Upper lobe of left lung (tissue), 6 donors: Measurements from ENCODE around the gene PTPN18. TPM values are rescaled to one million over a fixed set of nuclear protein-coding genes. Genes with fewer than 3 reads are reported as not detected.
A peak's percentile ranks its signal among the peaks of the same experiment; 100 is the strongest.

Experiments used
- ATAC-seq, 2 donors: fragments of 200-7000 bp; cut with Tn5 transposase; one replicate each; pipeline ENCODE4 v1.9.1; 2022; ENCODE audit warnings: mild to moderate bottlenecking in 2 of 2, moderate library complexity in 2 of 2; ENCODE audit not compliant: low FRiP score in 2 of 2
- DNase-seq, 2 donors: peaks; one replicate each; pipeline ENCODE4 v3.0.0-alpha.2; 2019 to 2020
- H3K27ac ChIP-seq, 4 donors: fragments of 200-600 bp; sonication (generic); one replicate each; pipeline ENCODE4 v1.5.1; 2016 to 2019
- H3K27me3 ChIP-seq, 4 donors: fragments of 200-600 bp; sonication (generic); one replicate each; pipeline ENCODE4 v1.5.1; 2017 to 2019
- H3K36me3 ChIP-seq, 4 donors: fragments of 200-600 bp; sonication (generic); one replicate each; pipeline ENCODE4 v1.5.1; 2016 to 2019
- H3K4me1 ChIP-seq, 4 donors: fragments of 200-600 bp; sonication (generic); one replicate each; pipeline ENCODE4 v1.5.1; 2018 to 2019
- H3K4me3 ChIP-seq, 4 donors: fragments of 200-600 bp; sonication (generic); one replicate each; pipeline ENCODE4 v1.5.1; 2017 to 2019; ENCODE audit warnings: mild to moderate bottlenecking in 2 of 4, moderate library complexity in 1 of 4
- H3K9me3 ChIP-seq, 4 donors: fragments of 200-600 bp; sonication (generic); one replicate each; pipeline ENCODE4 v1.5.1; 2018 to 2019
- EP300 ChIP-seq, 4 donors: sonication (generic); formaldehyde crosslinking; IDR thresholded peaks; one replicate each; pipeline ENCODE4 v1.5.1; 2017; ENCODE audit warnings: antibody characterized with exemption in 4 of 4, control low read depth in 2 of 4
- POLR2A ChIP-seq, 4 donors: fragments of 450-650 bp; IDR thresholded peaks; one replicate each; pipeline ENCODE4 v1.5.1; 2016 to 2017; ENCODE audit warnings: antibody characterized with exemption in 4 of 4, mild to moderate bottlenecking in 2 of 4
- POLR2AphosphoS5 ChIP-seq, 2 donors: sonication (generic); formaldehyde crosslinking; IDR thresholded peaks; one replicate each; pipeline ENCODE4 v1.5.1; 2017; ENCODE audit warnings: antibody characterized with exemption in 2 of 2
- WGBS, 2 donors: methylation state at CpG; one replicate each; pipeline ENCODE4 v1.1.5; 2017 to 2018; 5-methylcytosine and 5-hydroxymethylcytosine counted together
- total RNA-seq, 6 donors: library from RNA; depleted of rRNA in 4 of 6; stranded (reverse); fragments of >200 nt in 4 of 6; gene quantifications; one replicate each; pipeline versions ENCODE4 v1.1.0 to v1.2.1, GENCODE V29; 2016 to 2021
- TF ChIP-seq, protein P1 (sequence below), 6 experiments: fragments of 450-650 bp in 4 of 6; fragments of 200-600 bp in 2 of 6; sonication (generic) in 2 of 6; IDR thresholded peaks; one replicate each; pipeline ENCODE4 v1.5.1; 2016 to 2019; ENCODE audit warnings: antibody characterized with exemption in 6 of 6
- donor health status: DM: no; HTN: no; CAD: no; lungs with moderate emphysema.
- donor health status: DM: no; HTN: yes; CAD: no; lungs with severe emphysema.

The PTPN18 gene
- total RNA-seq, 6 donors from 2014 or later = 59.0 to 156 (median 89.4) TPM

DNA sequence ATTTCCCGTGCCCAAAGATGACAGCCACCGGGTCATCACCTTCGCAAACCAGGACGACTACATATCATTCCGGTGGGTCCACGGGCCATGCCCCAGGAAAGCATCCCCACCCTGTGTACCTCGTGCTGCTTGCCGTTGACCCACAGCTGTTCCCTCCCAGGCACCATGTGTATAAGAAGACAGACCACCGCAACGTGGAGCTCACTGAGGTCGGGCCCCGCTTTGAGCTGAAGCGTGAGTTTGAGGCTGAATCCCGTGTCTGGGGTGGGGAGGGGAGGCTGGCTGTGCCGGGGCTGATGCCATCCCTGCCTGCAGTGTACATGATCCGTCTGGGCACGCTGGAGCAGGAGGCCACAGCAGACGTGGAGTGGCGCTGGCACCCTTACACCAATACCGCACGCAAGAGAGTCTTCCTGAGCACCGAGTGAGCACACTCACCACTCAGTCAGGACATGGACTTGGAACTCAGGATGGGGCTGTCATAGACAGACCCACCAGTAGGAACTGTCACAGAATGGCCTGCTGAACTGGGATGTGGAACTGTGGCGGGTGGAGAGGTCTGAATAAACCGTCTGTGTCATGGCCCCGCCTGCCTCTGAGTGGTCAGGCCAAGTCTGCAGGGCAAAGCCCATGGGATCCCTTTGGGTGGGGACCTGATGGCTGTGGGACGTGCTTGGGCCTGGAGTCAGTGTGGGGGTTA is 9.7 kb upstream of the PTPN18 start:
- WGBS, 2 donors = 95% methylated on average over 18 to 26 of the region's 26 CpGs
- Histone ChIP-seq H3K27me3 (no peaks in the 10 kb centered on the region), H3K4me1 (peaks cover 15 to 20% (median 16%) of the 10 kb centered on the region in 4 donors), H3K27ac (no peak overlapping the region), H3K4me3 (no peak overlapping the region), H3K36me3 (peaks cover 20 to 49% (median 33%) of the 10 kb centered on the region in 4 donors), H3K9me3 (no peaks in the 10 kb centered on the region)
- DNase-seq (peak in 1 of 2 donors; percentile 52), ATAC-seq (no peak)
- TF ChIP-seq EP300 (IDR thresholded peaks at IDR 0.05) (no peak), POLR2AphosphoS5 (IDR thresholded peaks at IDR 0.05) (no peak), POLR2A (IDR thresholded peaks at IDR 0.05) (no peak)
- TF ChIP-seq, protein P1, sequence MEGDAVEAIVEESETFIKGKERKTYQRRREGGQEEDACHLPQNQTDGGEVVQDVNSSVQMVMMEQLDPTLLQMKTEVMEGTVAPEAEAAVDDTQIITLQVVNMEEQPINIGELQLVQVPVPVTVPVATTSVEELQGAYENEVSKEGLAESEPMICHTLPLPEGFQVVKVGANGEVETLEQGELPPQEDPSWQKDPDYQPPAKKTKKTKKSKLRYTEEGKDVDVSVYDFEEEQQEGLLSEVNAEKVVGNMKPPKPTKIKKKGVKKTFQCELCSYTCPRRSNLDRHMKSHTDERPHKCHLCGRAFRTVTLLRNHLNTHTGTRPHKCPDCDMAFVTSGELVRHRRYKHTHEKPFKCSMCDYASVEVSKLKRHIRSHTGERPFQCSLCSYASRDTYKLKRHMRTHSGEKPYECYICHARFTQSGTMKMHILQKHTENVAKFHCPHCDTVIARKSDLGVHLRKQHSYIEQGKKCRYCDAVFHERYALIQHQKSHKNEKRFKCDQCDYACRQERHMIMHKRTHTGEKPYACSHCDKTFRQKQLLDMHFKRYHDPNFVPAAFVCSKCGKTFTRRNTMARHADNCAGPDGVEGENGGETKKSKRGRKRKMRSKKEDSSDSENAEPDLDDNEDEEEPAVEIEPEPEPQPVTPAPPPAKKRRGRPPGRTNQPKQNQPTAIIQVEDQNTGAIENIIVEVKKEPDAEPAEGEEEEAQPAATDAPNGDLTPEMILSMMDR (IDR thresholded peaks at IDR 0.05) = no peak

DNA sequence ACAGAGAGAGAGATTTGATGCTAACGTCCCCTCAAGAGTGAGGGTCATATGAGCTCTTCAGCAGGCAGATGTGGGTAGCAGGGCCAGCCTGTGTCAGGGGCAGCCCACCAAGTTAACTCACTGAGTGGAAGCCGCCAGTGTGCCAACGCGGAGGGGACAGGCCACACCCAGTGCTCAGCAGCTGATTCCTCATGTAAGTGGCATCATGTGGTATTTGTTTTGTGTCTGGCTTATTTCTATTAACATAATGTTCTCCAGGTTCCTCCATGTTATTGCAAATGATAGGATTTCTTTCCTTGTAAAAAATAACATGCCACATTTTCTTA is 9.2 kb upstream of the PTPN18 start:
- WGBS, 2 donors = 69 to 82% methylated on average over 4 of the region's 4 CpGs
- no peaks in the 10 kb centered on the region for H3K9me3 ChIP-seq
- H3K27me3 ChIP-seq = no peaks in the 10 kb centered on the region
- no peak overlapping the region for H3K4me3 ChIP-seq
- DNase-seq = peak in 1 of 2 donors; percentile 16
- no peak overlapping the region for H3K27ac ChIP-seq
- ATAC-seq = no peak
- peaks cover 20 to 49% (median 33%) of the 10 kb centered on the region in 4 donors for H3K36me3 ChIP-seq
- peaks cover 10 to 16% (median 12%) of the 10 kb centered on the region in 4 donors for H3K4me1 ChIP-seq
- TF ChIP-seq, protein P1 (IDR thresholded peaks at IDR 0.05) = no peak
- TF ChIP-seq EP300 (IDR thresholded peaks at IDR 0.05) = no peak
- TF ChIP-seq POLR2A (IDR thresholded peaks at IDR 0.05) = no peak
- no peak for TF ChIP-seq POLR2AphosphoS5 (IDR thresholded peaks at IDR 0.05)

DNA sequence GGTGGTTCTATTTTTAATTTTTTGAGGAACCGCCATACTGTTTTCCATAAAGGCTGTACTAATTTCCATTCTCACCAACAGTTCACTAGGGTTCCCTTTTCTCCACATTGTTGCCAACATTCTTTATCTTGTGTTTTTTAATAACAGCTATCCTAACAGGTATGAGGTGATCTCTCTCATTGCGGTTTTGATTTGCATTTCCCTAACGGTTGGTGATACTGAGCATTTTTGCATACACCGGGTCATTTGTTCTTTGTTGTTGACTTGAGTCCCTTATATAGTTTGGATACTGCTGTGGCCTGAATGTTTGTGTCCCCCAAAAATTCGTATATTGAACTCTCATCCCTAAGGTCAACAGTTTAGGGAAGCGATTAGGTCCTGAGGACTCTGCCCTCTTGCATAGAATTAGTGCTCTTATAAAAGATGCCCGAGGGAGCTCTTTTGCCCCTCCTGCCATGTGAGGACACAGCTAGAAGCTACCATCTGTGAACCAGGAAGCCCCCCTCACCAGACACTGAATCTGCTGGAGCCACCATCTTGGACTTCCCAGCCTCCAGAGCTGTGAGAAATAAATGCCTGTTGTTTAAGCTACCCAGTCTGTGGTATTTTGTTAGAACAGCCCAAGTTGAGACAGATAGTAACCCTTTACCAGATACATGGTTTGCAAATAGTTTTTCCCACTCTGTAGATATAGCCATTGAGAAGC is 8.5 kb upstream of the PTPN18 start:
- DNase-seq (no peak), ATAC-seq (no peak)
- peaks cover 20 to 49% (median 33%) of the 10 kb centered on the region in 4 donors for H3K36me3 ChIP-seq
- H3K4me3 ChIP-seq = no peak overlapping the region
- TF ChIP-seq, protein P1 (IDR thresholded peaks at IDR 0.05) = no peak
- TF ChIP-seq POLR2A (IDR thresholded peaks at IDR 0.05) (no peak), POLR2AphosphoS5 (IDR thresholded peaks at IDR 0.05) (no peak), EP300 (IDR thresholded peaks at IDR 0.05) (no peak)
- no peaks in the 10 kb centered on the region for H3K27me3 ChIP-seq
- WGBS, 2 donors = 94 to 97% methylated on average over 7 of the region's 7 CpGs
- no peak overlapping the region for H3K27ac ChIP-seq
- peaks cover 10 to 23% (median 15%) of the 10 kb centered on the region in 4 donors for H3K4me1 ChIP-seq
- H3K9me3 ChIP-seq = no peaks in the 10 kb centered on the region

DNA sequence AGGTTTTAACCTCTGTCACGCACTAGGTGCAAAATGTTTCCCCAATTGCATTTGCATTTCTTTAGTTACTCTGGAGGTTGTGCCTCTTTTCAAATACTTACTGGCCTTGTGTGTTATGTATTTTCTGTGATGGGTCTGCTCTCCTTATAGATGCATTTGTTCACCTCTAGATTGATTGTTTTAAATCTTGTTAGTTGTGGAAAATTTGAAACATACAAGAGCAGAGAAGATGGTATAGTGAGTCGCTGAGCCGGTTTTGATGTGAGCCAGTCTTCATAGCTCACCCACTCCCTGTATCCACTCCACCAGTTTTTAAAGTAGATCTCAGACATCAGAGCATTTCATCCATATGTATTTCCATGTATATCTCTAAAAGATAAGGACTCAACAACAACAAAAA is 6.7 kb upstream of the PTPN18 start:
- Histone ChIP-seq H3K4me1 (peaks cover under 1 to 28% (median 18%) of the 10 kb centered on the region in 4 donors), H3K36me3 (peaks cover 20 to 49% (median 33%) of the 10 kb centered on the region in 4 donors), H3K4me3 (no peak overlapping the region), H3K9me3 (no peaks in the 10 kb centered on the region), H3K27ac (no peak overlapping the region), H3K27me3 (no peaks in the 10 kb centered on the region)
- ATAC-seq = no peak
- no peak for DNase-seq
- WGBS, 2 donors = 87 to 94% methylated on average over 3 of the region's 3 CpGs
- TF ChIP-seq POLR2A (IDR thresholded peaks at IDR 0.05) (no peak), EP300 (IDR thresholded peaks at IDR 0.05) (no peak), POLR2AphosphoS5 (IDR thresholded peaks at IDR 0.05) (no peak)
- TF ChIP-seq, protein P1 (IDR thresholded peaks at IDR 0.05) = no peak
